H9 (cell line): ENCODE measurements around the gene ABCB8. TPM values are rescaled to one million over a fixed set of nuclear protein-coding genes. Genes with fewer than 3 reads are reported as not detected.

Experiments used
- DNase-seq: peaks from one replicate; pipeline ENCODE4 v3.0.0-alpha.2; 2017
- H2AFZ ChIP-seq: one replicate; pipeline ENCODE4 v1.6.1; 2013; ENCODE audit warnings: mild to moderate bottlenecking, low read length, control low read depth, moderate library complexity
- H2AK5ac ChIP-seq: 2 replicates; pipeline ENCODE4 v1.6.1; 2013; ENCODE audit warnings: low read length, control low read depth, mixed read lengths; ENCODE audit not compliant: insufficient read length
- H2BK120ac ChIP-seq: one replicate; pipeline ENCODE4 v1.6.1; 2013; ENCODE audit warnings: low read depth, mild to moderate bottlenecking, low read length, control low read depth, inconsistent platforms; ENCODE audit not compliant: poor library complexity, severe bottlenecking
- H2BK12ac ChIP-seq: 2 replicates; pipeline ENCODE4 v1.6.1; 2013; ENCODE audit warnings: low read length, control low read depth, mixed read lengths, low read depth; ENCODE audit not compliant: insufficient read length
- H2BK15ac ChIP-seq: 2 replicates; pipeline ENCODE4 v1.6.1; 2013; ENCODE audit warnings: low read depth, low read length, control low read depth
- H2BK20ac ChIP-seq: one replicate; pipeline ENCODE4 v1.6.1; 2013; ENCODE audit warnings: low read depth, mild to moderate bottlenecking, low read length, control low read depth, inconsistent platforms; ENCODE audit not compliant: poor library complexity, severe bottlenecking
- H2BK5ac ChIP-seq: 2 replicates; pipeline ENCODE4 v1.6.1; 2013; ENCODE audit warnings: low read length, control low read depth, mixed read lengths; ENCODE audit not compliant: insufficient read length
- H3K14ac ChIP-seq: 2 replicates; pipeline ENCODE4 v1.6.1; 2013; ENCODE audit warnings: low read length, control low read depth; ENCODE audit not compliant: insufficient read depth
- H3K18ac ChIP-seq: 2 replicates; pipeline ENCODE4 v1.6.1; 2013; ENCODE audit warnings: low read depth, mild to moderate bottlenecking, mixed read lengths, low read length, control low read depth; ENCODE audit not compliant: insufficient read length
- H3K23ac ChIP-seq: 2 replicates; pipeline ENCODE4 v1.6.1; 2013; ENCODE audit warnings: low read length, control low read depth, mixed read lengths, low read depth; ENCODE audit not compliant: insufficient read length
- H3K23me2 ChIP-seq: 2 replicates; pipeline ENCODE4 v1.6.1; 2013; ENCODE audit warnings: low read depth, mild to moderate bottlenecking, mixed read lengths, low read length, control low read depth; ENCODE audit not compliant: insufficient read length, poor library complexity, severe bottlenecking
- H3K27ac ChIP-seq: 2 replicates; pipeline ENCODE4 v1.5.1; 2013; ENCODE audit warnings: low read length, control low read depth, mixed read lengths, low read depth; ENCODE audit not compliant: insufficient read length
- H3K27me3 ChIP-seq: 2 replicates; pipeline ENCODE4 v1.6.1; 2013; ENCODE audit warnings: low read length, control low read depth, inconsistent platforms; ENCODE audit not compliant: insufficient read depth
- H3K4ac ChIP-seq: 2 replicates; pipeline ENCODE4 v1.6.1; 2013; ENCODE audit warnings: low read depth, mild to moderate bottlenecking, control low read depth, inconsistent platforms, low read length, moderate library complexity
- H3K4me1 ChIP-seq: 2 replicates; pipeline ENCODE4 v1.6.1; 2013; ENCODE audit warnings: low read length, control low read depth, inconsistent platforms; ENCODE audit not compliant: insufficient read depth
- H3K4me2 ChIP-seq: 2 replicates; pipeline ENCODE4 v1.6.1; 2013; ENCODE audit warnings: low read length, control low read depth, mixed read lengths; ENCODE audit not compliant: insufficient read length, insufficient read depth
- H3K56ac ChIP-seq: 2 replicates; pipeline ENCODE4 v1.6.1; 2013; ENCODE audit warnings: low read depth, mild to moderate bottlenecking, mixed read lengths, low read length, control low read depth; ENCODE audit not compliant: insufficient read length
- H3K79me1 ChIP-seq: 2 replicates; pipeline ENCODE4 v1.6.1; 2013; ENCODE audit warnings: low read depth, mild to moderate bottlenecking, moderate library complexity, low read length, control low read depth, inconsistent platforms; ENCODE audit not compliant: insufficient read depth, poor library complexity, severe bottlenecking
- H3K79me2 ChIP-seq: 2 replicates; pipeline ENCODE4 v1.6.1; 2013; ENCODE audit warnings: low read length, control low read depth, inconsistent platforms; ENCODE audit not compliant: insufficient read depth
- H3K9ac ChIP-seq: 2 replicates; pipeline ENCODE4 v1.6.1; 2013; ENCODE audit warnings: low read length, control low read depth, mixed read lengths; ENCODE audit not compliant: insufficient read length; ENCODE audit errors: extremely low read depth
- H3K9me3 ChIP-seq: one replicate; pipeline ENCODE4 v1.6.1; 2013; ENCODE audit warnings: low read depth, low read length, inconsistent platforms; ENCODE audit not compliant: control insufficient read depth
- H3T11ph ChIP-seq: one replicate; pipeline ENCODE4 v1.6.1; 2013; ENCODE audit warnings: mild to moderate bottlenecking, low read length, control low read depth, inconsistent platforms
- H4K20me1 ChIP-seq: one replicate; pipeline ENCODE4 v1.6.1; 2013; ENCODE audit not compliant: control insufficient read depth, insufficient read length, insufficient read depth
- H4K5ac ChIP-seq: 2 replicates; pipeline ENCODE4 v1.6.1; 2013; ENCODE audit warnings: low read depth, mild to moderate bottlenecking, mixed read lengths, low read length, control low read depth; ENCODE audit not compliant: insufficient read length
- H4K8ac ChIP-seq: replicated peaks from 2 replicates; pipeline ENCODE4 v1.6.1; 2013; ENCODE audit warnings: low read length, control low read depth, mixed read lengths, low read depth; ENCODE audit not compliant: insufficient read length
- H4K91ac ChIP-seq: 2 replicates; pipeline ENCODE4 v1.6.1; 2013; ENCODE audit warnings: low read depth, mild to moderate bottlenecking, moderate library complexity, mixed read lengths, low read length, control low read depth; ENCODE audit not compliant: insufficient read length
- H3K27ac Mint-ChIP-seq, 3 experiments: 2 replicates in 2 of 3; 3 replicates in 1 of 3; pipeline ENCODE4 v1.8.0; 2020 to 2021; ENCODE audit warnings: mixed read lengths in 3 of 3, mild to moderate bottlenecking in 1 of 3, moderate library complexity in 1 of 3
- H3K27me3 Mint-ChIP-seq: 2 replicates; pipeline ENCODE4 v1.8.0; 2021; ENCODE audit warnings: low read depth, mild to moderate bottlenecking, moderate library complexity, mixed read lengths
- H3K36me3 Mint-ChIP-seq, 3 experiments: 2 replicates in 2 of 3; 3 replicates in 1 of 3; pipeline ENCODE4 v1.8.0; 2020 to 2021; ENCODE audit warnings: low read depth in 3 of 3, mixed read lengths in 3 of 3; ENCODE audit not compliant: insufficient read depth in 1 of 3
- H3K4me1 Mint-ChIP-seq, 2 experiments: 2 replicates each; pipeline ENCODE4 v1.8.0; 2020; ENCODE audit warnings: mixed read lengths in 2 of 2
- H3K4me3 Mint-ChIP-seq, 2 experiments: 2 replicates in 1 of 2; 3 replicates in 1 of 2; pipeline ENCODE4 v1.8.0; 2020 to 2021; ENCODE audit warnings: mild to moderate bottlenecking in 2 of 2, mixed read lengths in 2 of 2, moderate library complexity in 1 of 2
- H3K9me3 Mint-ChIP-seq, 2 experiments: 2 replicates in 1 of 2; 3 replicates in 1 of 2; pipeline ENCODE4 v1.8.0; 2020; ENCODE audit warnings: mild to moderate bottlenecking in 2 of 2, mixed read lengths in 2 of 2, moderate library complexity in 1 of 2
- WGBS: extraction: QIAGEN DNeasy Blood & Tissue Kit; methylation state at CpG from one replicate; pipeline ENCODE4 v1.1.7; 2013; ENCODE audit warnings: missing lambda C conversion rate, low lambda C conversion rate, mixed read lengths; ENCODE audit not compliant: insufficient read length; ENCODE audit errors: extremely low coverage; 5-methylcytosine and 5-hydroxymethylcytosine counted together
- total RNA-seq: library from RNA; stranded (reverse); gene quantifications from 2 replicates; pipeline ENCODE4 v1.2.1, GENCODE V29; 2021
- TF ChIP-seq, protein P1 (sequence below): fragments of 200-600 bp; sonication (generic); conservative IDR thresholded peaks from 3 replicates; pipeline ENCODE4 v1.8.0; 2021; ENCODE audit warnings: antibody characterized with exemption, mild to moderate bottlenecking

The ABCB8 gene
- total RNA-seq, 1 experiment from 2014 or later: 22.1 TPM

DNA sequence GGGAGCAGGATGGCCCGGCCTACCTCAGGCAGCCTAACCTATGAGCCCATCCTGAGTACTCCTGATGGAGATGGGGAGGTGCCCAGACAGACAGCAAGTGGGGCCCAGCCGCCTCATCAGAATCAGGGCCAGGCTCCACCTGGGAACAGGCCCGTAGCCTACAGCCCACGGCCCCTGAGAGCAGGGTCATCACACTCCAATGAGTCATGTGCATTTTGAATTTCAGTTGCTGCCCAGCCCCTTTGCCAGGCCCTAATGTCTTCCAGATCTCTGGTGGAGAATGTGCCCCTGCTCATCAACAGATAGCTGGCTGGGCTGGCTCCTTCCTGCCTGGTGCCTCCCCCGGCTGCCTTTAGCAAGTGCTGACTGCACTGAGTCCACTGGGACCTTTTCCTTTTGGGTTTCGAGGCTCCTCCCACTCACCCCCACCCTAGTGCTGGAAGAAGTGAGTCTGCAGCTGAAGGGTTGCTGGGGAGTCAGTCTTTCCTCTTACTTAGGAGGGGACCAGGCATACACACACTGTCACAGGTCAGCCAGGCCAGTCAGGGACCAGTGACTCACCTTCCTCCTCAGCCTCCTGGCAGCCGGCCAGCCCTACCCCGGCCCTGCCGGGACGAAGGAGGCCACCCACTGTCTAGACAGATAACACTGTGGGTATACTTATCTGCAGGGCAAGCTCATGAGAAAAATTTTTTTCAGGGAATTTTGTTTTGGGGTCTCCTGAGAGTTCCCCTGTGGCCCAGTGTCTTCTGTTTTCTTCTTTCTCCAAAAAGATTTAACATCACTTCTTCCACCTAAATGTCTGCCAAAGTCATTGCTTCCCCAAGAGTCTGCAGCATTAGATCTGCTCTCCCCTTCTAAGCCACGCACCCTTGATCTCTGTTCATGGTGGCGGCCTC, 10.9 kb downstream of the ABCB8 start:
- H2BK12ac ChIP-seq: no peak overlapping the region
- Mint-ChIP-seq H3K27me3 (peaks cover 5% of the 10 kb centered on the region), H3K4me3 (no peak overlapping the region; a peak in 1 of 5 replicates), H3K36me3 (peaks cover 0 to 8% (median 4%) of the 10 kb centered on the region in 3 experiments; a peak in 4 of 7 replicates), H3K9me3 (no peaks in the 10 kb centered on the region; a peak in 1 of 5 replicates), H3K27ac (peak overlapping the region; percentile 18 to 53 (median 40); a peak in 1 of 7 replicates), H3K4me1 (peaks cover 2% of the 10 kb centered on the region in 2 experiments; a peak in 1 of 4 replicates)
- no peaks in the 10 kb centered on the region for H3K9me3 ChIP-seq
- H4K20me1 ChIP-seq: no peaks in the 10 kb centered on the region
- no peak overlapping the region for H2BK20ac ChIP-seq
- no peak overlapping the region for H2AK5ac ChIP-seq
- H3K14ac ChIP-seq: no peak overlapping the region
- H3K56ac ChIP-seq: no peak overlapping the region
- no peak overlapping the region for H4K91ac ChIP-seq
- H3K27me3 ChIP-seq: no peaks in the 10 kb centered on the region
- no peak overlapping the region for H2BK15ac ChIP-seq
- H3K9ac ChIP-seq: no peak overlapping the region
- H3K4ac ChIP-seq: no peak overlapping the region
- no peak overlapping the region for H3K18ac ChIP-seq
- DNase-seq: no peak
- H2AFZ ChIP-seq: no peak overlapping the region
- H4K5ac ChIP-seq: no peak overlapping the region
- H3K4me2 ChIP-seq: no peak overlapping the region
- H2BK5ac ChIP-seq: no peak overlapping the region
- no peak overlapping the region for H3K23ac ChIP-seq
- no peaks in the 10 kb centered on the region for H3K79me2 ChIP-seq
- no CpG with 5 or more reads among the region's 12 CpGs for WGBS
- H3K79me1 ChIP-seq: no peaks in the 10 kb centered on the region
- H2BK120ac ChIP-seq: no peak overlapping the region
- H3K4me1 ChIP-seq: no peaks in the 10 kb centered on the region
- no peak overlapping the region for H4K8ac ChIP-seq
- no peak overlapping the region for H3K27ac ChIP-seq
- no peak overlapping the region for H3T11ph ChIP-seq
- no peaks in the 10 kb centered on the region for H3K23me2 ChIP-seq
- TF ChIP-seq, protein P1, sequence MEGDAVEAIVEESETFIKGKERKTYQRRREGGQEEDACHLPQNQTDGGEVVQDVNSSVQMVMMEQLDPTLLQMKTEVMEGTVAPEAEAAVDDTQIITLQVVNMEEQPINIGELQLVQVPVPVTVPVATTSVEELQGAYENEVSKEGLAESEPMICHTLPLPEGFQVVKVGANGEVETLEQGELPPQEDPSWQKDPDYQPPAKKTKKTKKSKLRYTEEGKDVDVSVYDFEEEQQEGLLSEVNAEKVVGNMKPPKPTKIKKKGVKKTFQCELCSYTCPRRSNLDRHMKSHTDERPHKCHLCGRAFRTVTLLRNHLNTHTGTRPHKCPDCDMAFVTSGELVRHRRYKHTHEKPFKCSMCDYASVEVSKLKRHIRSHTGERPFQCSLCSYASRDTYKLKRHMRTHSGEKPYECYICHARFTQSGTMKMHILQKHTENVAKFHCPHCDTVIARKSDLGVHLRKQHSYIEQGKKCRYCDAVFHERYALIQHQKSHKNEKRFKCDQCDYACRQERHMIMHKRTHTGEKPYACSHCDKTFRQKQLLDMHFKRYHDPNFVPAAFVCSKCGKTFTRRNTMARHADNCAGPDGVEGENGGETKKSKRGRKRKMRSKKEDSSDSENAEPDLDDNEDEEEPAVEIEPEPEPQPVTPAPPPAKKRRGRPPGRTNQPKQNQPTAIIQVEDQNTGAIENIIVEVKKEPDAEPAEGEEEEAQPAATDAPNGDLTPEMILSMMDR: no peak
